ENCODE results near the gene KRT16.

GRCh38 chr17:41561554-41561953 lies 51.0 kb downstream of the KRT16 start:
- TF ChIP-seq YY1 (IDR thresholded peaks at IDR 0.05; ENCODE audit: insufficient read depth, insufficient read length), result no peak
- no peak for TF ChIP-seq ZNF274 (IDR thresholded peaks at IDR 0.05; ENCODE audit: low read depth, low read length)
- TF ChIP-seq SUZ12 (IDR thresholded peaks at IDR 0.05; ENCODE audit: extremely low read depth, insufficient read depth, insufficient read length), result no peak

Data from NT2/D1 (cell line).